ENCODE measurements around the gene EFTUD2. TPM values are rescaled to one million over a fixed set of nuclear protein-coding genes. Genes with fewer than 3 reads are reported as not detected.
A peak's percentile ranks its signal among the peaks of the same experiment; 100 is the strongest.

The EFTUD2 gene
- total RNA-seq, 2 donors from 2014 or later, result 65.2 to 71.9 TPM

DNA sequence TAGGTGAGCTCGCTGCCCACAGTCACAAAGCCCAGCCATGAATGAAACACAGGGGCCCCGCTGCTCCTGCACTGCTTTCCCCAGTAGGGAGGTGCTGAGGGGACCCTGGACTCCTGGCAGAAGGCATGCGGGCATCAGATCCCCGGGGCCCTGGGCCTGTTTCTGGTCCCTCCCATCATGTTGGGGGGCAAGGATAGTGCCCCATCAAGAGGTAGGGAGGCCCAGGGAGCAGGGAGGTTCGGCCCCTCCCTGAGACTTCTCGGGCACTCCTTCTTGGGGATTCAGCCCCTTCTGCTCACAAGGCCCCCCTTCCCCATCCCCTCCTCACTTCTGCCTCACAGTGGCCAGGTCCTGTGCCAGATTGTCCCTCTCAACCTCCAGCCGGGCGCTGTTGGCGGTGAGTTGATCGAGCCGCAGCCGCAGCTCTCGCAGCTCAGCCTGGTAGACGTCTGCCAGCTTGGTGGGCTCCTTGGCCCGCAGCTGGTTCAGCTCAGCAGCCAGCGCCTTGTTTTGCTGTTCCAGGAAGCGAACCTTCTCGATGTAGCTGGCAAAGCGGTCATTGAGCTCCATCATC is 15.5 kb upstream of the EFTUD2 start:
- peak; percentile 64 for DNase-seq (ENCODE audit: low spot score)
- intact Hi-C loops (cut with DNase I), result loop anchor here (5.0 to 10.0 kb wide), 3 partner anchors 108 to 220 kb away; partner anchors contain the start of genes ACBD4 (in 1 of the 2) and PLCD3 (in 1 of the 2)

DNA sequence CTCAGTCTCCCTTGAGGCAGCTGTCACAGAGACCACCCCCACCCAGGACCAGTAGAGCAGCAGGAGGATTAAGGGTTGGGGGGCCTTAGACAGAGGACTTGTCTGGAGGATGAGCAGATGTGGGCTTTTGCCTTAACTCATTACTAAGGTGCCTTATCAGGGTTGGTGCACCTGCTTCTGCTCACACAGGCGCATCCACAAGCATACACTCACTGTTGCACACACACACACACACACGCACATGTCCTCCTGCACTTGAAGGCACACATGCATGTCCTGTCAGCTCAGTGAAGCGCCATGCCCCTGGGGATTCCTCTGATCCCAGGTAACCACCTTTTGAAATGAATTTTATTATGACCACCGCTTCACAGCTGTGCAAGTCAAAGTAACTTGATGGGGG is 14.9 kb upstream of the EFTUD2 start:
- peak; percentile 25 for DNase-seq (ENCODE audit: low spot score)
- intact Hi-C loops (cut with DNase I), result loop anchor here (10.0 kb wide), 2 partner anchors 191 to 221 kb away; partner anchors contain the start of genes ACBD4 (in 1 of the 2) and PLCD3 (in 1 of the 2)

DNA sequence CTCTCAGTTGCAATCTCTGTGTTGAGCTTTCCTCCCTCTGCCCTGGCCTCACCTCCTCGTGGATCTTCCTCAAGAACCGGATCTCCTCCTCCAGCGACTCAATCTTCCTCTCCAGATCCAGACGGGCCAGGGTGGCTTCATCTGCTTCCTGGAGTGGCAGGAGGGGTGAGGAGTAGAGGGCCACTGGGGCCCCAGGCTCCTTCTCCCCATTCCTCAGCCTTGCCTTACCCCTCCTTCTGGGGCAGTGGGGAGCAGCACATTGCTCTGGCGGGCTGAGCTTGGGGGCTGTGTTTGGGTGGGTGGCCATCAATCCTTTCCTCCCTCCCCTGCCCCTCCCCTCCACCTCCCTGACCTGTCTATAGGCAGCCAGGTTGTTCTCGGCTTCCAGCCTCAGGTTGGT is 14.4 kb upstream of the EFTUD2 start:
- peak; percentile 64 for DNase-seq (ENCODE audit: low spot score)
- intact Hi-C loops (cut with DNase I), result loop anchor here (10.0 kb wide), 2 partner anchors 191 to 221 kb away; partner anchors contain the start of genes ACBD4 (in 1 of the 2) and PLCD3 (in 1 of the 2)

DNA sequence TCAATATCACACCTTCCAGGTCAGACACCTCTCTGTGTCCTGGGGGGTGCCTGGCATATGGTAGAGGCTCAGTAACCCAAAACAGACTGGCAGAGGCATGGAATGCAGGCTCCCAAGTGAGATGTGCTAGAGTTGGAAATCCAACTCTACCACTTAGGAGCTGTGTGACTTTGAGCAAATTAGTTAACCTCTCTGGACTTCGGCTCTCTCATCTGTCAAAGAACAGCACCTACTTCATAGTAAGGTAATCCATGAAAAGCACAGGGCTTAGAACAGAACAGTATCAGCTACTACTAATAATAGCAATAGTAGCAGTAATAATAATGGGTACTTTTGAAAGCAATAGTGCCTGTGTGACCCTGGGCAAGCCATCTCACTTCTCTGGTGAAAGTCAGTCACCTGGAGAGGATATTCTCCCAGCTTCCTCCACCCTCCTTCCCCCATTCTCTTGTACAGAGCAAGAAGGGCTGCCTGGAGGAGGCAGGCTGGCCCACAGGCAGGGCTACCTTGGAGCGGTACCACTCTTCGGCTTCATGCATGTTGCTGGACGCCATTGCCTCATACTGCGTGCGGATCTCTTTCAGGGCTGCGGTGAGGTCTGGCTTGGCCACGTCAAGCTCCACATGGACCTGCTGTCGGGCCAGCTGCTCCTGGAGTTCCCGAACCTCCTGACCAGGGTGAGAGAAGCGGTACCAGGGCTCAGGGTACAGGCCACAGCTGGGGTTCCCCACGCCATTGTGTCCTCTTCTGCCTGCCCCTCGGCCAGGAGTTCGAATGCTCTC is 13.7 kb upstream of the EFTUD2 start:
- peak; percentile 70 for DNase-seq (ENCODE audit: low spot score)
- intact Hi-C loops (cut with DNase I), result loop anchor here (10.0 kb wide), 2 partner anchors 192 to 222 kb away; partner anchors contain the start of genes ACBD4 (in 1 of the 2) and PLCD3 (in 1 of the 2)

GRCh38 chr17:44911133-44912001 is 12.1 kb upstream of the EFTUD2 start:
- DNase-seq (ENCODE audit: low spot score), result peak; percentile 86
- intact Hi-C loops (cut with DNase I), result loop anchor here (10.0 kb wide), 2 partner anchors 193 to 223 kb away; partner anchors contain the start of genes ACBD4 (in 1 of the 2) and PLCD3 (in 1 of the 2)

- peak; percentile 60 for DNase-seq (ENCODE audit: low spot score)
- intact Hi-C loops (cut with DNase I), result loop anchor here (10.0 kb wide), 2 partner anchors 194 to 224 kb away; partner anchors contain the start of genes ACBD4 (in 1 of the 2) and PLCD3 (in 1 of the 2)
Measured at GRCh38 chr17:44910231-44911106, 11.2 kb upstream of the EFTUD2 start.

GRCh38 chr17:44909681-44910144 is 10.5 kb upstream of the EFTUD2 start:
- peak; percentile 58 for DNase-seq (ENCODE audit: low spot score)
- intact Hi-C loops (cut with DNase I), result loop anchor here (10.0 kb wide), 2 partner anchors 195 to 225 kb away; partner anchors contain the start of genes ACBD4 (in 1 of the 2) and PLCD3 (in 1 of the 2)

GRCh38 chr17:44908761-44909326 is 9.6 kb upstream of the EFTUD2 start:
- DNase-seq (ENCODE audit: low spot score), result no peak
- intact Hi-C loops (cut with DNase I), result no loop called here

DNA sequence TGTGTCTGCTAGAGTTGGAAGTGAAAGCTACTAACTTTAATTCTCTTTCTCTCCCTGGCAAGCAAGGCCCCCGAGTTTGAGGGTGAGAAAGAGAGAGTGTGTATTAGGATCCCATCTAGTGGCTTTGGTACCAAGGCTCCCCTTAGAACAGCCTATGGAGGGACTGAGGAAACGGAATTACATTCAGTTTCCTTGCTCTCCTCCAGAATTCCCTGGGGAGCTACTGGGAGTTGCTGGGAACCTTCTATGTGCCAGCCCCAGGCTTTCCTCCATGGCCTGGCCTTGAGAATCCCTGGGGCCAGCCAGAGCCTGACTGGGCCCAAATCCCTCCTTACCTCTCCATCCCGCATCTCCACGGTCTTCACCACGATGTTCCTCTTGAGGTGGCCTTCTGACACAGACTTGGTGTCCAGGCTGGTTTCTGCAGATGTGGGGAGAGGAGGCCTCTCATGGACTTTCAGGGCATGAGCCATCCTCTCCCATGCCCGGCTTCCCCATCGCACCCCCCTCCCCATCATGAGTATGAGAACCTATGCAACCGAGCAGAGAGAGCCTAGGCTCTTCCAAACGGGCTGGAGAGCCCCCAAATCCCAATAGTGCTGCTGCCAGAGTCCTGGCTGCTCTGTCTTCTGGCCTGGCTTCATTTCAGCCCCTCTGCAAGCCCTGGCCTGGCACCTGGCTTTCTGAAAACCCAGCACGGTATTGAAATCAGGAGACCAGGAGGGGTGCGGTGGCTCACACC is 8.7 kb upstream of the EFTUD2 start:
- intact Hi-C loops (cut with DNase I), result no loop called here
- DNase-seq (ENCODE audit: low spot score), result no peak

DNA sequence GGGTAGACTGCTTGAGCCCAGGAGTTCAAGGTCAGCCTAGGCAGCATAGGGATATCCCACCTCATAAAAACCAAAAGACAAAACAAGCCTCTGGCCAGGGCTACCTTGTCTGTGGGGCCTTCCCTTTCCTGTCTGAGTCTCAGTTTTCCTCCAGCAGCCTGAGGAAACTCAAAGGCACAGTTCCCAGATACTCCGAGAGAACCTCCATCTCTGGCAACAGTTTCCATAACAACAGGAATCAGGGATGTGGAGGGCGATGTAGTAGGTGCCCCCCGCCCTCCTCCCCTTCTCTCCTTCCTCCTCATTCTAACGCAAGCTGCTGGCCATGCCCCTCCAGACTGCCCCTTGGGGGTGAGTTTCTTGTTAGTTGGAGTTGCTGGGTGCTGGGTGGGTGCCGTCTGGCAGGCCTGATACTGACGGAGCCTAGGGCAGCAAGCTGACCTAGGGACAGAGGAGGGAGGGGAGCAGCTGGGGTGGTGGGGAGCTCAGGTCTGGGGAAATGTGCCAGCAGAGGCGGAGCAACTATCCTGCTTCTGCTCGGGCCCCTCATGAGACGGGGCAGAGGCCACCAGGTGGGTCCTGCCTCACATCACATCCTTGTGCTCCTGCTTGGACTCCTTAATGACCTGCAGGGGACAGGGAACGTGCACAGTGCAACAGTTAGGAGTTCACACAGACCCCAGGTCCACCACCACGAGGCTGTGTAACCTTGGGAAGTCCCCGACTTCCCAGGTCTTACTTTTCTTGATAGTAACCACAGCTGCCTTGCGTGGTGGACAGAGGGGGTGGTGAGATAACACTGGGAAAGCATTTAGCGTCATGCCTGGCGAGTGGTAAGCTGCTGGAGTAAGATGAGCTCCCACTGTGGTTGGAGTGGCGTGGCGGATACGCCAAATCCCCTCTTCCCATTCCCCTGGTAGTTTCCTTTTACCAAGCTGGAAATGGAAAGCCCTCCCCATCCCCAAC is 7.8 kb upstream of the EFTUD2 start:
- DNase-seq (ENCODE audit: low spot score), result peak; percentile 71
- intact Hi-C loops (cut with DNase I), result no loop called here

DNA sequence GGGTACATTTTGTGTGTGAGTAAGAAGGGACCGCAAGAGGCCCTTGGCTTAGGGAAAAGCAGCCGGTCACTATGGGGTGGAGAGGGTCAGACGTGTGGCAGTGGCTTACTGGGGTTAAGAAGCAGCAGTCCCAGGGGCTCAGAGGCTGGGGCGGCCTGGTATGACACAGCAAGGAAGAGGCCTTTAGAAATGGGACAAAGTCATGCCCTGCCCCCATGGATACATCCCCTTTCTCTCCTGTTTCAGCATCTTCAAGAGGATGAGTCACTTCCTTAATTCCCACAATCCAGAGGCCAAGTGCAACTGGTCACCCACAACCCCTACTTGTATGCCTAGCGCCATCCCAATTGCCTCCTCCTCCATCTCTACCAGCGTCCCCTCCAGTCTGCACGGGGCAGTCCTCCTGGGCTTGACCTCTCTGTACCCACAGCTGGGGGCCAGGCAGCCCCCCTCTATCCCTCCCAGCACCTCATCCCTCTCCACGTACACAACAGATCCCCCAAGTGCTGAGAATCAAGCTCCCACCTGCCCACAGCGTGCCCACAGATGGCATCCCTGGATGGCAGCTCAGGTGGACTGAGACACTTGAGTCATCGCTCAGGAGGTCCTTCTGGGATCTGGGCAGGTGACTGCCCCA is 6.9 kb upstream of the EFTUD2 start:
- intact Hi-C loops (cut with DNase I), result no loop called here
- peak; percentile 60 for DNase-seq (ENCODE audit: low spot score)

GRCh38 chr17:44905006-44906000 is 6.1 kb upstream of the EFTUD2 start:
- intact Hi-C loops (cut with DNase I), result no loop called here
- no peak for DNase-seq (ENCODE audit: low spot score)

GRCh38 chr17:44904001-44904984 is 5.0 kb upstream of the EFTUD2 start:
- intact Hi-C loops (cut with DNase I), result no loop called here
- DNase-seq (ENCODE audit: low spot score), result no peak
